ENCODE data around the gene CHI3L1. TPM values are rescaled to one million over a fixed set of nuclear protein-coding genes. Genes with fewer than 3 reads are reported as not detected.

Gene CHI3L1
- total RNA-seq, 4 donors from 2014 or later: 1.3 to 2.1 (median 1.7) TPM; not detected in 1

GRCh38 chr1:203139976-203140475 lies 46.5 kb downstream of the CHI3L1 start:
- intact Hi-C loops (cut with DNase I): no loop called here
- H3K4me1 ChIP-seq: peaks cover 0 to 4% (median 2%) of the 10 kb centered on the region in 4 donors
- no peak overlapping the region for H3K27ac ChIP-seq (replicated peaks in 1 of 4)
- 90% methylated on average over 8 of the region's 8 CpGs for WGBS
- no peak for DNase-seq (ENCODE audit: extremely low spot score)
- H3K4me3 ChIP-seq: no peak overlapping the region
- no peak for TF ChIP-seq CTCF (IDR thresholded peaks at IDR 0.05)
- no peak for TF ChIP-seq POLR2A (IDR thresholded peaks at IDR 0.05; ENCODE audit: low read depth)
- no peak for TF ChIP-seq POLR2AphosphoS5 (IDR thresholded peaks at IDR 0.05)
- no peak for TF ChIP-seq EP300 (IDR thresholded peaks at IDR 0.05)
- H3K27me3 ChIP-seq: peaks cover 0 to 5% (median 0%) of the 10 kb centered on the region in 4 donors
- H3K36me3 ChIP-seq: no peaks in the 10 kb centered on the region
- no peaks in the 10 kb centered on the region for H3K9me3 ChIP-seq

- H3K4me1 ChIP-seq: peaks cover 0 to 4% (median 0%) of the 10 kb centered on the region in 4 donors
- no peaks in the 10 kb centered on the region for H3K36me3 ChIP-seq
- no peak for DNase-seq (ENCODE audit: extremely low spot score)
- WGBS: 89% methylated on average over 3 of the region's 3 CpGs
- H3K9me3 ChIP-seq: no peaks in the 10 kb centered on the region
- H3K4me3 ChIP-seq: no peak overlapping the region
- peaks cover 0 to 5% (median 0%) of the 10 kb centered on the region in 4 donors for H3K27me3 ChIP-seq
- H3K27ac ChIP-seq (replicated peaks in 1 of 4): no peak overlapping the region
- intact Hi-C loops (cut with DNase I): no loop called here
- TF ChIP-seq POLR2A (IDR thresholded peaks at IDR 0.05; ENCODE audit: low read depth) (no peak), POLR2AphosphoS5 (IDR thresholded peaks at IDR 0.05) (no peak), CTCF (IDR thresholded peaks at IDR 0.05) (no peak), EP300 (IDR thresholded peaks at IDR 0.05) (no peak)
Observed at GRCh38 chr1:203138066-203138465, 48.4 kb downstream of the CHI3L1 start.

GRCh38 chr1:203137324-203137723 lies 49.2 kb downstream of the CHI3L1 start:
- WGBS: 93% methylated on average over 4 of the region's 4 CpGs
- DNase-seq (ENCODE audit: extremely low spot score): no peak
- TF ChIP-seq CTCF (IDR thresholded peaks at IDR 0.05): no peak
- no peak for TF ChIP-seq POLR2A (IDR thresholded peaks at IDR 0.05; ENCODE audit: low read depth)
- no peak for TF ChIP-seq EP300 (IDR thresholded peaks at IDR 0.05)
- TF ChIP-seq POLR2AphosphoS5 (IDR thresholded peaks at IDR 0.05): no peak
- Histone ChIP-seq H3K27ac (replicated peaks in 1 of 4) (no peak overlapping the region), H3K27me3 (peaks cover 0 to 5% (median 0%) of the 10 kb centered on the region in 4 donors), H3K4me1 (peaks cover 0 to 4% (median 0%) of the 10 kb centered on the region in 4 donors), H3K4me3 (no peak overlapping the region), H3K36me3 (no peaks in the 10 kb centered on the region), H3K9me3 (no peaks in the 10 kb centered on the region)
- intact Hi-C loops (cut with DNase I): no loop called here

- Histone ChIP-seq H3K27me3 (peaks cover 0 to 5% (median 0%) of the 10 kb centered on the region in 4 donors), H3K4me3 (no peak overlapping the region), H3K4me1 (peaks cover 0 to 4% (median 0%) of the 10 kb centered on the region in 4 donors), H3K27ac (replicated peaks in 1 of 4) (no peak overlapping the region), H3K36me3 (no peaks in the 10 kb centered on the region), H3K9me3 (no peaks in the 10 kb centered on the region)
- DNase-seq (ENCODE audit: extremely low spot score): no peak
- intact Hi-C loops (cut with DNase I): no loop called here
- TF ChIP-seq EP300 (IDR thresholded peaks at IDR 0.05) (no peak), CTCF (IDR thresholded peaks at IDR 0.05) (no peak), POLR2AphosphoS5 (IDR thresholded peaks at IDR 0.05) (no peak), POLR2A (IDR thresholded peaks at IDR 0.05; ENCODE audit: low read depth) (no peak)
- WGBS: 88% methylated on average over 1 of the region's 1 CpG
Observed at GRCh38 chr1:203136409-203137042, 50.0 kb downstream of the CHI3L1 start.

All from esophagus muscularis mucosa (tissue), 4 donors.